GM23248 (cell line): ENCODE results near the gene RUFY3.

Source experiments
- EZH2 ChIP-seq: fragments of 200-600 bp; sonication (generic); IDR thresholded peaks from 2 replicates; pipeline ENCODE4 v1.6.1; 2018; ENCODE audit warnings: antibody characterized with exemption, mild to moderate bottlenecking; ENCODE audit not compliant: insufficient read depth, poor library complexity, severe bottlenecking
- EZH2phosphoT487 ChIP-seq: fragments of 200-600 bp; sonication (generic); IDR thresholded peaks from 2 replicates; pipeline ENCODE4 v1.6.1; 2018; ENCODE audit warnings: antibody characterized with exemption, moderate library complexity, mild to moderate bottlenecking, low read depth; ENCODE audit not compliant: insufficient read depth

- TF ChIP-seq EZH2phosphoT487, result no peak
- TF ChIP-seq EZH2, result no peak
Measured at GRCh38 chr4:70734168-70734954, 12.6 kb downstream of the RUFY3 start.
